HuH-7 (cell line): ENCODE measurements around the gene RBMS3.
A peak's percentile ranks its signal among the peaks of the same experiment; 100 is the strongest.

Experiments
- DNase-seq: peaks from one replicate; pipeline ENCODE4 v3.0.0; 2011; ENCODE audit warnings: low spot score

RBMS3 gene

GRCh38 chr3:29312395-29312794, 31.5 kb downstream of the RBMS3 start:
- no peak for DNase-seq

DNA sequence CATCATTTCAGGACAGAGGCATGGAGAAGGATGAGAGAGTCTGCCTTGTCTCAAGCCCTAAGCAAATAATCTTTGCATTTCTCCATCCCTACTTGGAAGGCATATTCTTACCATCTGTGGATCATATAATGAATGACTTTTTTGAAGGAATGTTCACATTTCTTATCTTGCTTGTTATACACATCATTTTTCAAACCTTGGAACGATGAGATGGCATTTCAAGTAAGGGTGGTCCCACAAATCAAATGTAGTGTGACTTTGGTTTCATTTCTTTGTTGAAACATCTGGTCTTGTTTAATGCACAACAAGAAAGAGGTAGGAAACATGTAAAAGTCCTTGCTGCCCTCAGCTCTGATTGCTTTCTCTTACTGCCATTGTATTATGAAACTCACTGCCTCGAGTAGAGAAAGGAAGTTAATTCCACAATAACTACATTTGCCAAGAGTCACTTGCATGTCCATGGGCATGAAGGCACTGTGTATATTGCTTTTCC, 32.1 kb downstream of the RBMS3 start:
- DNase-seq = no peak

GRCh38 chr3:29313981-29314726, 33.3 kb downstream of the RBMS3 start:
- DNase-seq = no peak

DNA sequence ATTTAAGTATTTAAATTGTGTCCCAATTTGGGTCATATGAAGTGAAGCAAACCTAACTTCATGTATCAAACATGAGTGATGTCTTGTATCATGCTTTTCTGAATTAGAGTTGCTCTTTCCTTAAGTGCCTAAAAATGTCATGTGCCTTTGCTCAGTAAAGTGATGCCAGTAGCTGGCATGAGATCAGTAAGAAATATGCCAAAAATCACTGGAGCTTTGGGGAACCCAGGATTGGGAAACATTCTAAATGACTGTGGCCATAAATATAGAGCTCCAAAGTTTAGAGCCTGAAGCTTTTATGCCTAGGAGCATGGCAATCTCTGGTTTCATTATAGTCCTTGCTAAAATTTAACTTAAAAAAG, 33.8 kb downstream of the RBMS3 start:
- no peak for DNase-seq

DNA sequence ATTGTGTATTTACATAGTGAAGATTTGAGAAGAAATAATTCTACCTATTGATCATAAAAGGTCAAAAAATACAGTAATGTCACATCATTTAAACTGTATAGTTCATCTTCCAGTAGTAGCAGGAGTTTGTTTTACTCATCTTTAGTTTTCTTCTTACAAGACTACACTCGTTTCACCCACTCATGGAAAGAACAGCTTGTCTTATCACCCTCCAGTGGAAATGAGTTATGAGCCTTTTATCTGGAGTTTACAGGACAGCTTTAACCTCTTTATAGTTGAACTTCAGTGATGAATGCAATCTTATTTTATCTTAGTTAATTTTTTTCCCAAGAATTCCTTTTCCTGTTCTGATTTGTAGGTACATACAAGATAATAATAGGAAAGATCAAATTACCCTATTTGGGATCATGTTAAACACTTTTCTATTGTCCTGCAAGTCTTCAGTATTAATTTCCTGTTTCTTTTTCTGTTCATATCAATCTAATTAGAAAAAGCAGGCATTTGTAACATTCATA, 36.8 kb downstream of the RBMS3 start:
- no peak for DNase-seq

DNA sequence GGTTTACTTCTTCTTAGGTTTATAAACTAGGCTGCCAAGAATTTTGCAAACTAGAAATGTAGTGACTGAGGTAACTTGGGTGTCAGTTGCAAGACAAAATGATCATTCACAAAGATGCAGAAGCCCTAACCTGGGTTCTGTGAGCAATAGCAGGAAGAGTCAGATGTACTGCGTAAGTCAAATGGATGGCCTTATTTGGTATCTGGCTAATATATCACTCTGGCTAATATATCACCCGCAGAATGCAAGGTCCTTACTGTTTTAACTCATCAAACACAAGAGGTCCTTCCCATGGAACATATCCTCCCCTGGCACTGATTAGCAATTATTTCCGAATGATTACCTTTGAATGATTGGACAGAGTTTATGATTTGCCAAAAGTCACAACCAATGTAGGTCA, 37.4 kb downstream of the RBMS3 start:
- no peak for DNase-seq

GRCh38 chr3:29319262-29319661, 38.4 kb downstream of the RBMS3 start:
- DNase-seq = no peak

- DNase-seq = no peak
Measured at GRCh38 chr3:29319798-29320197, 38.9 kb downstream of the RBMS3 start.

DNA sequence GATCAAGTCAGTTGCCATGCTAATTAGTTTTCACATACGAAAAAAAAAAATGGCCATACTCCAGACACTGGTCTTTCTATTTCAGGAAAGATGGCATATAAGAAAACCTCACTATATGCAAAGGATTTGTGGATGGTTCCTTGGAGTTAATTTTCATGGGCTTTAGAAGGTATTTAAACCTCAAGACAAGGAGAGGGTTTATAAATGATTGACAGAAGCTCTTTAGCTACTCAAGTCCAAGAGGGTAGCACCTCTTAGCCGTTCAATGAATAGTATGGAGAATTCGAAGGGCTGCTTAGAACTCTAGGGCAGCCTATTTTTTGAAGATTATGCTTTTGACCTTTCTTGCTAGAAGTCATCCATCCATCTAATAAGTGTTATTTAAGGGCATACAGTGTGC, 41.7 kb downstream of the RBMS3 start:
- no peak for DNase-seq

- DNase-seq = no peak
Measured at GRCh38 chr3:29324180-29324651, 43.3 kb downstream of the RBMS3 start.

GRCh38 chr3:29326540-29326939, 45.7 kb downstream of the RBMS3 start:
- DNase-seq = peak; percentile 30

- no peak for DNase-seq
Measured at GRCh38 chr3:29329986-29330890, 49.4 kb downstream of the RBMS3 start.

- no peak for DNase-seq
Measured at GRCh38 chr3:29331035-29331434, 50.2 kb downstream of the RBMS3 start.

- DNase-seq = no peak
Measured at GRCh38 chr3:29331456-29332194, 50.8 kb downstream of the RBMS3 start.

- DNase-seq = no peak
Measured at GRCh38 chr3:29332195-29332637, 51.3 kb downstream of the RBMS3 start.

- no peak for DNase-seq
Measured at GRCh38 chr3:29333576-29333975, 52.7 kb downstream of the RBMS3 start.

DNA sequence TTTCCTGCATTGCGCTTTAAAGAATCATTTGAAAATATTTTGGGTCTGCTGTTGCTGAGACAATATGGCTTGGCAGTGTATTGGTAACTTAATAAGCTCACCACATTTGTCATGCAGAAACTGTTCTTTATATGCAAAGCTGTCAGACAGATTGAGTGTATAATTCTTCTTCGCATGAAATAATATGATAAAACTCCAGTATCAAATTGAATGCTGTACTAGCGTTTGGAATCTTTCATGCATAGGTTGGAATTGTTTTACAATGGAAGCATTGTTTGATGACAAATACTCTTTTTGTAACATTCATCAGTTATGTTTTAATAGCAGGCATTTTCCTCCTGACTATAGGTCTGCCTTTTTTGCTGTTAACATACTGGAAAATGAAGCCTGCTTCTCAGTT, 53.8 kb downstream of the RBMS3 start:
- DNase-seq = no peak

DNA sequence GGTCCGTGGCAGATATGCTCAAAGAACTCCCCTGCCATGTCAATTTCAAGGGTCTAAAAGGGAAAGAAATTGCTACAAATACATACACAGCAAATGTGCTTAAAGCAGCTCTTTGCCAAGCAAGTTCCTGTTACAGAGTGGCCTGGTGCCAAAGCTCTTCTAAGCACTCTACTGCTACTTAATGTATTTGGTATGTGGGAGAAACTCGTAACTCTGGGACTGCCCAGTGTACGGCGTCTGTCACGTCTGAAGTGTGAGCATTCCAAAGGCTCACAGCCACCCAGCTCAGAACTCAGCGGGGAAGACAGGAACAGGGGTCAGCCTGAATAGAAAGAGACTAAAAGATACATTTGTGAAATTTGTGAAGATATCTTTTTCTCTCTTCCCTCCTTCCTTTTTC, 54.6 kb downstream of the RBMS3 start:
- no peak for DNase-seq

DNA sequence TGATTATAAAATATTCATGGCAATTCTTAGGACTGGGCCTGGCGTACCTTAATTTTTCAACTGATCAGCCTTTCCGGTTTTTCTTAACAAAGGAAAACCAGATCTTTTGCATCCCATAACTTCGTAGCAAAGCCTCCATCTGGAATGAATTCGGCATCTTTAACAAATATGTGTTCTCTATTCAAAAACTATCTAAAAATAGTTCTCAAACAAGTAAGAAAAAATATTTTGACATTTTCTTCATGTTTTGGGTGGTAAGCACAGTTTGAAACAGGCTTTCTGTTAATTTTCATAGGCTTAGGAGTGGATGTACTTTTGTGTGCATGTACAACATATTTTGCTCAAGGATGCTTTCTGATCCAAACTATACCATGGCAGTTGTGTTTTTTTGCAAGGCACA, 55.1 kb downstream of the RBMS3 start:
- no peak for DNase-seq

DNA sequence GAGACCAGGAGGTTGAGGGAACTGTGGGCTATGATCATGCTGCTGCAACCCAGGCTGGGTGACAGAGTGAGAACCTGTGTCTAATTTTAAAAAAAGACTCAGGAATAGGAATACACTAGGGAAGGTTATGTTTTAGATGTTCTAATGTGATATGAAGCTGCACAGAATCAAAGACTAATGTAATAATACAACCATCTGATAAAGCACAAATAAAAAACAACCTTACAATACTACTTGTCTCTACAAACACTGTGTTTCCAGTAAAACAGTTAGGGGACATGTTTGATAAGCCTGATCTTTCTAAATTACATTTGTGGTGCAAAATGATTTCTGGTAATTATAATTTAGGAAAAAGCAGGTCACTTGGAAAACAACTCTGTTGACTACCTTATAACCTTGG, 56.7 kb downstream of the RBMS3 start:
- no peak for DNase-seq

DNA sequence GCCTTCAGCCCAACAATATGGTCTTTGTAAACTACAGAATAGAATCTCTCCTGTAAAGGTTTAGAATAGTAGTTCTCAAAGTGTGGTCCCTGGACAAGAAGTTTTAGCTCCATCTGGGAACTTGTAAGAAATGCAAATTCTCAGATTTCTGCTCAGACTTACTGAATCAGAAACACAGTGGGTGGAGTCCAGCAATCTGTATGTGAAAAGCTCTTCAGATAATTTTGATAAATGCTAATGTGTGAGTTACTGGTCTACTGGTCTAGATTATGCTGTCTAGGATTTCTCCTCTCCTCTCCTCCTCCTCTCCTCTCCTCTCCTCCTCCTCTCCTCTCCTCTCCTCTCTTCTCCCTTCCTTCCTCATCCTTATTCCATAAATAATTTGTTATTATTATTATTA, 57.5 kb downstream of the RBMS3 start:
- DNase-seq = no peak
